NCI-H2196 treated with DMSO at 0.1 percent for 48 hours (cell line): ENCODE results near the gene C3.
"Not testable (repeated sequence)": the region's sequence is repeated elsewhere in the genome, so short reads cannot be mapped to it uniquely, and the experiment has no call there.

Experiments used
- DNase-seq: peaks from one replicate; lab custom pipeline; 2025; ENCODE audit not compliant: unreplicated experiment; lab: John Stamatoyannopoulos, UW

C3 gene

DNA sequence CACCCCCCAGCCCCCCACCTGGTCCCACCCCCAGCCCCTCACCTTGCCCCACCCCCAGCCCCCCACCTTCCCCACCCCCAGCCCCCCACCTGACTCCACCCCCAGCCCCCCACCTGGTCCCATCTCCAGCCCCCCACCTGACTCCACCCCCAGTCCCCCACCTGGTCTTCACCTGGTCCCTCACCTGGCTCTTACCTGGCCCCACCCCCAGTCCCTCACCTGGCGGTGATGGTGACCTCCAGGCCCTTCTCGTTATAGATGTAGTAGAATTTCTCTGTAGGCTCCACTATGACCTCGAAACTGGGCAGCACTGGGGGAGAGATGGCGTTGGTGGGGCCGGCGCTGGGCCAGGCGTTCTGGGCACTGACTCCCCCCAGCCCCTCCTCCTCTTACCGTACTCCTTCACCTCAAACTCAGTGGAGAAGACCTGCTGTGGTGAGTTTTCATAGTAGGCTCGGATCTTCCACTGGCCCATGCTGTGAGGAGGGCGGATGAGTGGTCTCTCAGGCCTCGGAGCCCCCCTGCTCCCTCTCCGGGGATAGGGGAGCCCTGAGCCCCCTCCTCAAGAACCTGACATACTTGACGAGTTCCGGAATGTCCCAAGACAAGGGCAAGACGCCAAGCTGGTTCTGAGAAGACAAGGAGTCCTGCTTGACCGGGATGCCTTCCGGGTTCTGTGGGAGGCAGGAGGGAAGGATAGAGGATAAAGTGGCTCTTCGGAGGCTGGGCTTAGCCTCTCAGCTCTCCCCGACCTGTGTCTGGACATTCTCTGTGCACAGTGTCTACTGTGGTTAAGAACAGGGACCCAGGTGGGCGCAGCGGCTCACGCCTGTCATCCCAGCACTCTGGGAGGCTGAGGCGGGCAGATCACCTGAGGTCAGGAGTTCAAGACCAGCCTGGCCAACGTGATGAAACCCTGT is 6.4 kb downstream of the C3 start:
- no peak for DNase-seq

DNA sequence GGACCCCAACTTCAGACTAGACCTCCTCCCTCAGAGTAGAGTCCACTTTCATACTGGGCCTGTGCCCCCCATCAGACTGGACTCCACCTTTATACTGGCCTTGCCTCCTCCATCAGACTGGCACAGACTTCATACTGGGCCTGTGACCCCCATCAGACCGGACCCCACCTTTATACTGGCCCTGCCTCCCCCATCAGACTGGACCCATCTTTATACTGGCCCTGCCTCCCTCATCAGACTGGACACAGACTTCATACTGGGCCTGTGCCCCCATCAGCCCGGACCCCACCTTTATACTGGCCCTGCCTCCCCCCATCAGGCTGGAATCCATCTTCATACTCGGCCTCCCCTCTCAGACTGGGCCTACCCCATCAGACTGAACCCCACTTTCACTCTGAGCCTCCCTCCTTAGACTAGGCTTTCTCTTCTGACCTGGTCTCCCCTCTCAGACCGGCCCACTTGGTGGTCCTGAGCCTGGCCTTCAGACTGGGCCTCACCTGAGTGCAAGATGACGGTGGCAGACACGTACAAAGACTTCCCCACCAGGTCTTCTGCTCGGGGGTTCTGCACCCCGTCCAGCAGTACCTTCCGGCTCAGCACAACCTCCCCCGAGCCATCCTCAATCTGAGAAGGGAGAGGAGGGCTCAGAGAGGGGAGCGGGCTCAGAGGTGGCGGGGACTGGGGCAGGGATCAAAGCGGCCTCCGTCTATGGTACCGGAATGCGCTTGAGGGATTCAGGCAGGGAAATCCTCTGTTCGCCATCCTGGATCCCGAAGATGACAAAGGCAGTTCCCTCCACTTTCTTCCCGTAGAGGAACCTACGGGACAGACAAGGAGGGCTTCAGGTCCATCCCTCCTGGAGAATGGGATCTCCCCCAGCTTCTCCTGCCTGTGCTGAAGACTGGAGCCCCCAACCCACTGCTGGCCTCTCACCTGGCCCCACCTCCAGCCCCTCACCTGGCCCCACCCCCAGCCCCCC is 7.5 kb downstream of the C3 start:
- no peak for DNase-seq

DNA sequence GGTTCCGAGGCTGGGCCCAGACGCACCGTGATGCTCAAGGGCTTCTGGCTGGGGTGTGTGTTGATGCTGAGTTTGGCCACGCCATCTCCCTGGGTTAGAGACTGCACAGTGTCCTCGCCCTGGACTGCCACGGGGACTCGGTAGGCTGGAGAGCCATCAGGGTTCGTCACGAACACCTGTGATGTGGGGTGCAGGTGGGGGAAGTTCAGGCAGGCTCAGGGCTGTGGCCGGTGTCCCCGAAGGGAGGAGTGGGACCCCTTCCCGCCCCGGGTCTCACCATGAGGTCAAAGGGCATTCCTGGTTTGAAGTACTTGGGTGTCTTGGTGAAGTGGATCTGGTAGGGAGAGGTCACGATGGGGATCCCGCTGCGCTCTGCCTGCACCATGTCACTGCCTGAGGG is 8.2 kb downstream of the C3 start:
- DNase-seq = no peak

DNA sequence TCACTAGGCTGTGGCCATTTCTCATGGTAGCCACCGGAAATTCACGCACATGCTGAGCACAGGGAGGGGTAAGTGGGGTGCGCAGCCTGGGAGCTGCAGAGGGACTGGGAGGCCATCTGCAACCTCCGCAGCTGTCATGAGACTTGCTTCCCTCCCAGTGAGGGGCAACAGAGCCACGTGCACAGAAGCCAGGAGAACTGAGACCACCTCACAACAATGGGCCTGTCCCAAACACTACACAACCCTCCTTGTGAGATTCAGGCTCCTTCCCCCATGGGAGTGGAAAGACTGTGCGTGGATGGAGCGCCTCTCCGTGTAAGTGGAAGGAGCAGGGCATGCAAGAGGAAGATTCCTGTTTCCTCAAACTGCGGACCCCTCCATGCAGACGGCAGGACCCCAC is 8.8 kb downstream of the C3 start:
- no peak for DNase-seq

DNA sequence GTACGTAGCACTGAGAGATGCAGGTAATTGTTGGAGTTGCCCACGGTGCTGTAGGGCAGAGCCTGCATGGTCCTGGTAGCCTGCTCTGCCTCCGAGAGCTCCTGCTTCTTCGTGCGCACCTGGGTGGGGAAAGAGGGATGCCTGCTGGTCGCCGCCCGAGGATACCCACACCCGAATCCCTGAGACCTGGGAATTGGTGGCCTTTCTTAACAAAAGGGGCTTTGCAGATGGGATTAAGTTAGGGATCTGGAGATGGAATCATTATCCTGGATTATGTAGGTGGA is 9.4 kb downstream of the C3 start:
- no peak for DNase-seq

DNA sequence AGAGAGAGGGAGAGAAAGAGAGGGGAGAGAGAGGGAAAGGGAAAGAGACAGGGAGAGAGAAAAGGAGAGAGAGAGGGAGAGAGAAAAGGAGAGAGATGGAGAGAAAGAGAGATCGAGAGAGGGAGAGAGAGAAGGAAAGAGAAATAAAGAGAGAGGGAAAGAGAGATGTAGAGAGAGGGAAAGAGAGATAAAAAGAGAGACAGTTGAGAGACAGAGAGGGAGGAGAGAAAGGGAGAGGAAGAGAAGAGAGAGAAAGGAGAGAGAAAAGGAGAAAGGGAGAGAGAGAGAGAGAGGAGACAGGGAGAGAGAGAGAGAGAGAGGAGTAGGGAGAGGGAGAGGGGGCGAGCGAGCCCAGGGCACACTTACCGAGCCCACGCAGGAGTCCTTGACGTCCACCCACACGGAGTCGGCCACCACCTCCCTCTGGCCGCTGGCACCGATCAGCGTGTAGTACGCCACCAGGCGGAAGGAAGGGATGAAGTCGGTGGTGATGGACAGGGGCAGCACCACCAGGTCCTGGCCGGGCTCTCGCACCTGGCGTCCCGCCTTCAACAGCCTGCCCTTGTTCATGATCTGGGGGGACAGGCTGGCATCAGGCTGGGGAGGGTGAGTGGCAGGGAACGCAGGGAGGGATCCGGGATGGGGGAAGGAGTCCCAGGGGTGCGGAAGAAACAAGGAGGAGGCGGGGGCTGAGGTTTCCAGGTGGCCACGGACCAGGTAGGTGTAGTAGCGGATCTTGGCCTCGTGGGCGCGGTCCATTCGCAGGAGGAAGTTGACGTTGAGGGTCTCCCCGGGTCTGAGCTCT is 10.0 kb downstream of the C3 start:
- DNase-seq = no peak

DNA sequence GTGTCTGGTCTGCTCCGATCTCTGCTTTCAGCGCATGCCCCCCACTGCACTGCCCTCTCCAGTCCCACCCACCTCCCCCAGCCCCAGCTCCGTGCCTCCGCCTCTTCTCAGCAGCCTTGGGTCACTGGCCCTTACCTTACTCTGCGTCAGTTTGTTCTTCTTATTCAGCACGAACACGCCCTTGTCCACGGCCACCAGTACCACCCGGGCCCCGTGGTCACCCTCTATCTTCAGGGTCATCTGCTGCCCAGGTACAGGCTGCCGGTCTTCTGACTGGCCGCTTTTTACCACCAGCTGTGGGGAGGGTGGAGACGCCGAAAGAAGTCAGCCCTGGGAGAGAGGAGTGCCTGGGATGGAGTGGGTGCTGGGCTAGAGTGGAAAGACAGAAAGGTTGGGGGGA is 10.9 kb downstream of the C3 start:
- DNase-seq = no peak

DNA sequence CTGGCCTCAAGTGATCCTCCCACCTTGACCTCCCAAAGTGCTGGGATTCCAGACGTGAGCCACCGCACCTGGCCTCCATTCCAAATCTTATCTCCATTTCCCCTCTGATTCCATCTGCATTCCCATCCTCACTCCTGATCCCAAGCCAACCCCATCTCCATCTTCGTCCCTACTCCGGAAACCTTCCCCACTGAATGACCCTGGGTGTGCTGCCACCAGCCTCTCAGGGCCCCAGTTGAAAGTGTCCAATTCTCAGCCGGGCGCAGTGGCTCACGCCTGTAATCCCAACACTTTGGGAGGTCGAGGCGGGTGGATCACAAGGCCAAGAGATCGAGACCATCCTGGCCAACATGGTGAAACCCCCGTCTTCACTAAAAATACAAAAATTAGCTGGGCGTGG is 11.5 kb downstream of the C3 start:
- DNase-seq = not testable (repeated sequence)

DNA sequence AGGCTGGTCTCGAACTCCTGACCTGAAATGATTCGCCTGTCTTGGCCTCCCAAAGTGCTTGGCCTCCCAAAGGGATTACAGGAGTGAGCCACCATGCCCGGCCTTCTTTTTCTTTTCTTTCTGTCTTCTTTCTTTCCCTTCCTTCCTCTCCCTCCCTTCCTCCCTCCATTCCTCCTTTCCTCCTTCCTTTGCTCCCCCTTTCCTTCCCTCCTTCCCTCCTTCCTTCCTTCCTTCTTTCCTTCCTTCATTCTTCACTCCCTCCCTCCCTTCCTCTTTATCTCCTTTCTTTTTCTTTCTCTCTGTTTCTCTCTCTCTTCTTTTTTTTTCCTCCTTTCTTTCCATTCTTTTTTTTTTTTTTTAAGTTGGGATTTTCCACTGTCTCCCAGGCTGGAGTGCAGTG is 12.1 kb downstream of the C3 start:
- no peak for DNase-seq

DNA sequence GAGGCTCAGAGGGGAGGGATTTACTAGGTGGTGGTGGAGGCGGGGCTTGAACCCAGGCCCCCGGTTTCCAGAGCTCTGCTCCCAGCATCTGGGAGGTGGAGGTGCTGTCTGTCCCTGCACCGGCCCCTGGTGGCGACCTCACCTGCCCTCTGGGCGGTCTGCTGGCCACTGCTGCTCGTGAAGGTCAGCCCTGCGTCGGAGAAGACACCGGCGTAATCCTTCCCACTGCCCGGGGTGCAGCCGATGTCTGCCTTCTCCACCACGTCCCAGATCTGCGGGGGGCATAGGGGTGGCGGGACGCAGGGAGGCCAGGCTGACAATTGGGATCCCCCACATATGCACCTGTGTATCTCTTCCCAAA is 12.8 kb downstream of the C3 start:
- DNase-seq = no peak

DNA sequence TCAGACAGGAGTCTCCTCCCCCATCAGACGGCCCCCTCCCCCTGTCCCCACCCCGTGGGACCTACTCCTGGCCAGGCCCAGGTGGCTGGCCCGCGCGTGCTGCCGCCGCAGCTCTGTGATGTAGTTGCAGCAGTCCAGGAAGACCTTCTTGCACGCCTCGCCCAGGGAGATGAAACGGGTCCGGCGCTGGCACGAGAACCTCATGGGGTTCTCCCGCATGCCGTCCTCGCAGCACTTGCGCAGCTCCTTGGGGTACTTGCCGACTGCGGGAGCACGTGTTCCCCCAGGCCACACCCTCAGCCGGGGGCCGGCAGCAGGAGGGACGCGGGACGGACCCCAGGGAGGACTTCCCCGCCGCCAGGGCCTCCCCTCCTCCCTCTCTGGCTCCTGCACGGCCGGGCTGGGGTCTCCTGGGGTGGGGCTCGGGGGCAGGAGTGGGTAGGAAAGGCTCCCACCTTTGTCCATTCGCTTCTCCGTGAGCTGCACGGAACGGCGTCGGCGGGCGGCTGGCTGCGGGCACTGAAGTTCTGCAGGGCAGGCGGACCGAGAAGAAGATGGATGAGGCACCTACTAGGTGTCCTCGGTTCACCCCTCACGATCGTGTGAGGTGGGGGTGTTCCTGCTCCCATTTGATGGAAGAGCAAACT is 13.3 kb downstream of the C3 start:
- DNase-seq = no peak

DNA sequence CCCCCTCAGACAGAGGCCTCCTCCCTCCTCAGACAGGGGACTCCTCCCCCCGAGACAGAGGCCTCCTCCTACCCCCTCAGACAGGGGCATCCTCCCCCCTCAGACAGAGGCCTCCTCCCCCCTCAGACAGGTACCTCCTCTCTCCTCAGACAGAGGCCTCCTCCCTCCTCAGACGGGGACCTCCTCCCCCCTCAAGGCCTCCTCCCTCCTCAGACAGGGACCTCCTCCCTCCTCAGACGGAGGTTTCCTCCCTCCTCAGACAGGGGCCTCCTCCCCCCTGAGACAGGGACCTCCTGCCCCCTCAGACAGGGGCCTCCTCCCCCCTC is 13.9 kb downstream of the C3 start:
- no peak for DNase-seq

DNA sequence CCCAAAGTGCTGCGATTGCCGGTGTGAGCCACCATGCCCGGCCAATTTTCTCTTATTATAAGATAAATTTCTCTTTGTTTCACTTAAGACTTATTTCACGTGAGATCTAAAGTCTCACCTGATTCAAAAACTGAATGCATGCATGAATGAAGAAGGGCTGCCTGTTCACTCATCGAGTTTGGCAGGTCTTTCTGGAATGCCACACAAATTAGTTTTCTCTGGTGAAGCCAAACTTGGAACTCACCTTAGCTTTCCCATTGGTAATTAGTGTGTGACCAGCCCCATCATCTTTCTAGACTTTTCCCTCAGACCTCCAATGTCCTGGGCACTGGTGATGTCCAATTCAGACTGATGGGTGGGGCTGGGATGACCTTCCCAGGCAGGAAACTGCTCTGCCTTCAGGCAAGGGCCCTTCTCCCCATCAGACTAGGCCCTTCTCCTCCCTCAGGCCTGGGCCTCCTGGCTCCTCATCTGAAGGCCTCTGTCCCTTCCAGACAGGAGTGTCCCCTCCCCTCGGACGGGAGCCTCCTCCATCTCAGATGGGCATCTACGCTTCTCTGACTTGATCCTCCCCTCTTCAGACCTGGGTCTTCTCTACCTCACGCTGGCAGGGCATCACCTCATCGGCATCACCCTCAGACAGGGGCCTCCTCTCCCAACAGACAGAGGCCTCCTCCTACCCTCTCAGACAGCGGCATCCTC is 14.4 kb downstream of the C3 start:
- no peak for DNase-seq

DNA sequence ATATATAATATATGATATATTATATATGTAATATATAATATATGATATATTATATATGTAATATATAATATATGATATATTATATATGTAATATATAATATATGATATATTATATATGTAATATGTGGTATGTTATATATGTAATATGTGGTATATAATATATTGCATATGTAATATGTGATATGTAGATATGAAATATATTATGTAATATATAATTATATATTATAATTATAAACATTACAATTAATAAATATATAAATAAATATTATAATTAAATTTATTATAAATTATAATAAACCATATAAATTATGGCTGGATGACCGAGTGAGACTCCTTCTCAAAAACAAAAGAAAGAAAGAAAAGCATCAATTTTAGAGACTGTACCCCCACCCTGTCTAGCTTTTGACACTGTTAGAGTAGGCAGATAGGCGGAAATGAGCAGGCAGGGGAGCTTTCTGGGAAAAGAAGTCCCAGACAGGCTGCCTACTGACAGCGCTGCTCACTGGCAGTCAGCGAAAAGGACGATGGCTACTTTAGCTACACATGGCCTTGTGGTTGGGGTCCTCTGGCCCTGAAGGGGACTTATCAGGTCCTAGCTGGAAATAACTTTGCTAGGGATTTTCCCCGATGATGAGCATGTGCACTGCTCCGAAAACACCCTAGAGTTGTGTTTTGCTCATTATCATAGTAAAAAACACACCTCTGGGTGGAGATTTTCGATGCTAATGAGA is 19.7 kb downstream of the C3 start:
- no peak for DNase-seq

DNA sequence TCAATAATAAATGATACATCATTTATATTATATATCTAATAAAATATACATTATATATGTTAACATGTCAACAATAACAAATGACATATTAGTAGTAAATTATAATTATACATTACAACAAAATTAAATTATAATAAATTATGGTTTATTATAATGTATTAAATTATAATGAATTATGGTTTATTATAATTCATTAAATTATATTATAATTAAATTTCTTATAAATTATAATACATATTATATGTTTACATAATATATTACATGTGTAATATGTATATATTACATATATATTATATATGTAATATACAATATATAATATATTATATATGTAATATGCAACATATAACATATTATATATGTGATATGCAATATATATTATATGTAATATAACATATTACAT is 20.5 kb downstream of the C3 start:
- no peak for DNase-seq

DNA sequence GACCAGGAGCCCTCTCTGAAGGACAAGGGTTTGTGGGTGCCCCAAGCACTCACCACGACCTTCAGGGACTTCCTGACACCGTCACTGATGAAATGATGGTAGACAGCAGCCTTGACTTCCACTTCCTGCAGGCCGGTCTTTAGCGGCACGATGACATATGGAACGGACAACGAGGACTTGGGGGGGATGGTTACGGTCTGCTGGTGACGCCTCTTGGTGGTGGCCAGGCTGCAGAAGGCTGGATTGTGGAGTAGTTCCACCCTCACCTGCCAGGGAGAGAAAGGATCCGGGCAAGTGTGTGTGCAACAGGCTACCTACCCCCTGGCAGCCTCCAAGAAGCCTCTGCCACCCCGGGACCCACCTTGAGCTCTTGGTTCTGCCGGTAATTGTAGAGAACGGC is 23.2 kb downstream of the C3 start:
- no peak for DNase-seq

DNA sequence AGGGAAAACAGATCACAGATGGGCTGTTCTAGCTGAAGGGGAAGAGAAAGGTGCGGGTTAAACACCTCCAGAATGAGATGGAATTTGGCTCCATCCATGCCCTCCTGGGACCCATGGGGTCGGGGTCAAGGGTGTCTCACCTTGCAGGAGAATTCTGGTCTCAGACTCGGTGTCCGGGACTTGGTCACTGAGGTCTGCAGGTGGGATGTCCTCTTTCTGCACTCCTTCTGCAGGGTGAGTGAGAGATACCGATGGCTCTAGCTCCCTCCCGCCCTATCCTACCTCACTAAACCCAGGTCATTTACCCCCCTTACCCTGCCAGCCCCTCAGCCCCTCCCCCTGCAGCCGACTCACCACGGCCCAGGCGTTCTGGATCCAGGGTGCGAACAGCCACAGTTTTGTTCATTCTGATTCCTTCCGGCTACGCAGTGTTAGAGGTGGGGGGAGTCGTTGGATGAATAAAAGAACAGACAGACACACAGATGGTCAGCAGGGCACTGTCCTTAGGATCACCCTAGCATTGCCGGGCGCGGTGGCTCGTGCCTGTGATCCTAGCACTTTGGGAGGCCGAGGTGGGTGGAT is 24.1 kb downstream of the C3 start:
- DNase-seq = no peak

DNA sequence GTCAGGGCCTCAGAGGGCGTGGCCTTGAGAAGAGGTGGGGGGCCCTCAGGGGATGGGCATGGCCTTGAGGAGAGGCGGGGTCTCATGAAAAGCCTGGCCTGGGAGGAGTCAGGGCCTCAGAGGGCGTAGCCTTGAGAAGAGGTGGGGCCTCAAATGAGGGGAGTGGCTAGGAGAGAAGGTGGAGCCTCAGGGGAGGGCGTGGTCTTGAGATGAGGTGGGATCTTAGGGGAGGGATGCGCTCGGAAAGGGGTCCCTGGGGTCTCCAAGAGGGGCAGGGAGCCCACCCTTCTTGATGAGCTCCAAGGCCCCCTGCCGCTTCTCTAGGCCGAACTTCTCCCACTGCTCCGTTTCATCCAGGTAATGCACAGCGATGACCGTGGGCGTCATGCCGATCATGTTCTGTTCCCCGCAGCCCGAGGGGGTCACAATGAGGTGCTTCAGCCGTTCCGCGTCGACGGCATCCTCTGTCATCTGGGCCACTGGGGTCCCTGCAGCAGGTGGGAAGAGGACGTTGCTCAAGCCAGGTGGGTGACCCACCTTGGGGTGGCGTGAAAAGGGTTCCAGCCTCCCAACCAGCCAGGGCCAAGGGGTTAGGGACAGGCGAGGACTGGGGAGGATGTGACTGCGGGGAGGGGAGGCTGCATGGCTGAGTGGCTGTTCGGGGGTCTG is 26.2 kb downstream of the C3 start:
- DNase-seq = no peak

DNA sequence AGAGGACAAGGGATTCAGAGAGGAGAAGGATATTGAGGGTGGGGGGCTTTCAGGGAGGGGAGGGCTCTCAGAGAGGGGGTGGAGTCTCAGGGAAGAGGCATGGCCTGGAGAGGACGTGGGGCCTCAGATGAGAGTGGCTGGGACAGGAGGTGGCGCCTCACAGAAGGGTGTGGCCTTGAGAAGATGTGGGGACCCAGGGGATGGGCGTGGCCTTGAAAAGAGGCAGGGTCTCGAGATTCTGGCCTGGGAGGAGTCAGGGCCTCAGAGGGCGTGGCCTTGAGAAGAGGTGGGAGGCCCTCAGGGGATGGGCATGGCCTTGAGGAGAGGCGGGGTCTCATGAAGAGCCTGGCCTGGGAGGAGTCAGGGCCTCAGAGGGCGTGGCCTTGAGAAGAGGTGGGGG is 26.8 kb downstream of the C3 start:
- DNase-seq = no peak
